GM18870 (cell line): Measurements from ENCODE around the gene UGT1A5.
"Not testable (repeated sequence)": the region's sequence is repeated elsewhere in the genome, so short reads cannot be mapped to it uniquely, and the experiment has no call there.

ENCODE experiments used
- ATAC-seq: cut with Tn5 transposase; IDR thresholded peaks from one replicate; pipeline ENCODE4 v1.9.1; 2021; ENCODE audit warnings: moderate library complexity; ENCODE audit not compliant: unreplicated experiment

The UGT1A5 gene

GRCh38 chr2:233693963-233694362 lies 18.7 kb upstream of the UGT1A5 start:
- no peak for ATAC-seq

GRCh38 chr2:233698740-233699139 lies 14.0 kb upstream of the UGT1A5 start:
- no peak for ATAC-seq

- ATAC-seq, result no peak
These were observed 13.2 kb upstream of the UGT1A5 start for GRCh38 chr2:233699424-233700027.

DNA sequence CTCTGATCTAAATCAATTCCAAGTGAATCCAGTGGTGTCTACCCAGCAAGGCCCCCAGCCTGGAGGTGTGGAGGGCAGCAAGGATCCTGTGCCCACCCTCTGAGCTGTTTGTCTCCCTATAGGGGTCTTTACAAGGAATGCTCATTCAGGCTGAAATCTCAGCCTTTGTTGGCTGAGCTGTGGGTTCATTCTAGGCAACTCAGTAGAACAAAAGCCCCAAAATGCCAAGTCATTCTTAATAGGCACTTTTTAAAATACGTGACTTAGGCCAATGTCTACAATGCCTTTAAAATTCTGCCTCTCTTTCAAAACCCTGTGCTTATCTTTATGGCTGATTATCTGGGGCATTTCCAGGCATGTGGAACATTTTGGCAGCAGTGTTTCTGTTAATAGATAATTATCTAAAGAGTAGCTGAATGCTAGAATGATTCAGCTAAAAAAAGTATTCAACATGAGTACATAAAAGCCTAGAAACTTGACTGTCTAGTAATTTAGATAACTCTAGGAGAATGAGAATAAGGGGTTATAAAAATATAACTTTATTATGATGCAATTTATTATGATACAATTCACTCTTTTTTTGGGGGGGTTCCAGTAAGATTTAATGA lies 12.6 kb upstream of the UGT1A5 start:
- no peak for ATAC-seq

DNA sequence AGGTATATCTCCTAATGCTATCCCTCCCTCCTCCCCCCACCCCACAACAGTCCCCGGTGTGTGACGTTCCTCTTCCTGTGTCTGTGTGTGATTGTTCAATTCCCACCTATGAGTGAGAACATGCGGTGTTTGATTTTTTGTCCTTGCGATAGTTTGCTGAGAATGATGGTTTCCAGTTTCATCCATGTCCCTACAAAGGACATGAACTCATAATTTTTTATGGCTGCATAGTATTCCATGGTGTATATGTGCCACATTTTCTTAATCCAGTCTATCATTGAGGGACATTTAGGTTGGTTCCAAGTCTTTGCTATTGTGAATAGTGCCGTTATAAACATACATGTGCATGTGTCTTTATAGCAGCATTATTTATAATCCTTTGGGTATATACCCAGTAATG lies 11.9 kb upstream of the UGT1A5 start:
- ATAC-seq, result not testable (repeated sequence)

- ATAC-seq, result no peak
These were observed 10.5 kb upstream of the UGT1A5 start for GRCh38 chr2:233702238-233702637.

DNA sequence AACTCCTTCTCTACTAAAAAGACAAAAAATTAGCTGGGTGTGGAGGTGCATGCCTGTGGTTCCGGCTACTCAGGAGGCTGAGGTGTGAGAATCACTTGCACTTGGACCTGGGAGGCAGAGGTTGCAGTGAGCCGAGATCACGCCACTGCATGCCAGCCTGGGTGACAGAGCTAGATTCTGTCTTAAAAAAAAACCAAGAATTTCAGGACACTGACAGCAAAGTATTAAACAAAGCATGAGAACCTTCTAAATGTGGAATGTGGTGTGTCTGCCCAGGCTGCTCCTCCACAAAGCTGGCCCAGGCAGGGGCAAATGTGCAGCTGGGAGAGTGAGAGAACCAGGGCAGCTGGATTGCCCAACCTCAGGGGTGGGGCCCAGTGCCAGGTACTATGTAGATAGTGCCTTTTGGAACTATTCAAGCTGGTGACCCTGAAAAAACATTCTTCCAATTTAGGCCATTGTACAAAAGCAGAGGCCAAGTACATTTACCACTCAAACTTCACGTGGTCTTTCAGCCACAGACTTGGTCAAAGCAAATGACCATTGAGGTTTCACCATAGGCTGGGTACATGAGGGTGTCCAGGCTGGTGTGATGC lies 6.7 kb upstream of the UGT1A5 start:
- ATAC-seq, result no peak

DNA sequence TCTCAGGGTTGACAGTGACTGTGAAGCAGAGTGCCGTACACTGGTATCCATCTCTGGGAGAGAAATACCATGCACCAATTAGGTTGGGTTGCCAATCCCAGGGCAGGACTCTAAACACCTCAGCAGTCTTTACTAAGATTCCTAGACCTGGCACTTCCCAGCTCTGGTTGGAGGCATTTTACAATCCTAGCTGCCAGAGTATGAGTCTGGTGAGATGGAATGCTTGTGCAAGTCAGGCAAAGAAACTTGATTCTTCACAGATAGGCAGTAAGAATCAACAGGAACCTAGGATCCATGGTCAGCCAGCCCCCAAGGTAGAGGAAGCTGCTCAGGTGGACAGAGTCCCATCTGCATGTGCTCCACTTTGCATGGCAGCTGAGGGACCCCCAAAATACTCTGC lies 6.0 kb upstream of the UGT1A5 start:
- no peak for ATAC-seq

DNA sequence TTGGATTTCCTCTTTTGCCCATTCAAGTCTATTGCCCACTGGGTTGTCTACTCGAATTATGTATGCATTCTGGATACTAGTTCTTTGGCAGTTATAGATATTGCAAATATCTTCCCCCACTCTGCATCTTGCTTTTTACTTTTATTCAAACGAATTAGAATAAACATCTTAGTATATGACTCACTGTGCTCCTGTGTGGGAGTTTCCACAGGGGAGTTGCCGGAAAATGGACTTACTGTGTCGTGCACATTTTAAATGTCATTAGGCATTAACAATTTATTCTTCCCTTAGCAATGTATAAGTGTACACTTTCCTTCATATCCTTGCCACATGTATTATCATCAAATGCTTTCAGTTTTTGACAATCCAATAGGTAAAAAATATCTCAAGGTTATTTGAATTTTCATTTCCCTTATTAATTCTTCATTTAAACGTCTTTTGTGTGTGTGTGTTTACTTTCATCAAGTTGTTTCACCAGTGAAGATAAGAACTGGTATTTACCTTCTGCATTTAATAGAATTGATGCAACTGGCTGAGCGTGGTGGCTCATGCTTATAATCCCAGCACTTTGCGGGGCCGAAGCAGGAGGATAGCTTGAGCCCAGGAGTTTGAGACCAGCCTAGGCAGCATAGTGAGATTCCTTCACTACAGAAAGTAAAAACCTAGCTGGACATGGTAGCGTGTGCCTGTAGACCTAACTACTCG lies 4.6 kb upstream of the UGT1A5 start:
- no peak for ATAC-seq

- no peak for ATAC-seq
These were observed 3.8 kb upstream of the UGT1A5 start for GRCh38 chr2:233708942-233709341.

GRCh38 chr2:233711312-233712008 lies 1.2 kb upstream of the UGT1A5 start:
- no peak for ATAC-seq

- ATAC-seq, result no peak
These were observed 532 bp downstream of the UGT1A5 start for GRCh38 chr2:233713262-233713615.

- no peak for ATAC-seq
These were observed 1.4 kb downstream of the UGT1A5 start for GRCh38 chr2:233714121-233714520.

- no peak for ATAC-seq
These were observed 5.8 kb downstream of the UGT1A5 start, which contains the start of gene UGT1A4 for GRCh38 chr2:233718552-233718951. TSS of gene UGT1A4 (plus strand) at chr2:233718736. CDS start at chr2:233718821, 85 bp downstream.

DNA sequence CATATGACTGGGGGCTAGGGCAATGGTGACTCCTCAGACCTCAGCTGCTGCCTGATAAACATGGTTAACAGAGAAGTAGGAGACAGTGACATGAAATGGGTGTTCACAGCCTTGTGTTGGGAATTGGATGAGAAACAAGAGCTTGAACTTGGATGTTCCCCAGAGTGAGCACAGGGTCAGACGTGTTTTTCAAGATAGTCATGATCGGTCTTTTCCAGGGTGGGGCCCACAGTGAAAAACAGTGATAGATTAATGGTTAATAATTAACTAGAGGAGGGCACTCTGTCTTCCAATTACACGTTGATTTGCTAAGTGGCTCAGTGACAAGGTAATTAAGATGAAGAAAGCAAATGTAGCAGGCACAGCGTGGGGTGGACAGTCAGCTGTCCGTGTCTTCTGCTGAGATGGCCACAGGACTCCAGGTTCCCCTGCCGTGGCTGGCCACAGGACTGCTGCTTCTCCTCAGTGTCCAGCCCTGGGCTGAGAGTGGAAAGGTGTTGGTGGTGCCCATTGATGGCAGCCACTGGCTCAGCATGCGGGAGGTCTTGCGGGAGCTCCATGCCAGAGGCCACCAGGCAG lies 16.1 kb downstream of the UGT1A5 start, which contains the start of gene UGT1A3:
Gene UGT1A3, plus strand, starts transcription at position 320 of the 579 bp plus-strand sequence. Its CDS starts 85 bp downstream, at position 405.
- no peak for ATAC-seq

DNA sequence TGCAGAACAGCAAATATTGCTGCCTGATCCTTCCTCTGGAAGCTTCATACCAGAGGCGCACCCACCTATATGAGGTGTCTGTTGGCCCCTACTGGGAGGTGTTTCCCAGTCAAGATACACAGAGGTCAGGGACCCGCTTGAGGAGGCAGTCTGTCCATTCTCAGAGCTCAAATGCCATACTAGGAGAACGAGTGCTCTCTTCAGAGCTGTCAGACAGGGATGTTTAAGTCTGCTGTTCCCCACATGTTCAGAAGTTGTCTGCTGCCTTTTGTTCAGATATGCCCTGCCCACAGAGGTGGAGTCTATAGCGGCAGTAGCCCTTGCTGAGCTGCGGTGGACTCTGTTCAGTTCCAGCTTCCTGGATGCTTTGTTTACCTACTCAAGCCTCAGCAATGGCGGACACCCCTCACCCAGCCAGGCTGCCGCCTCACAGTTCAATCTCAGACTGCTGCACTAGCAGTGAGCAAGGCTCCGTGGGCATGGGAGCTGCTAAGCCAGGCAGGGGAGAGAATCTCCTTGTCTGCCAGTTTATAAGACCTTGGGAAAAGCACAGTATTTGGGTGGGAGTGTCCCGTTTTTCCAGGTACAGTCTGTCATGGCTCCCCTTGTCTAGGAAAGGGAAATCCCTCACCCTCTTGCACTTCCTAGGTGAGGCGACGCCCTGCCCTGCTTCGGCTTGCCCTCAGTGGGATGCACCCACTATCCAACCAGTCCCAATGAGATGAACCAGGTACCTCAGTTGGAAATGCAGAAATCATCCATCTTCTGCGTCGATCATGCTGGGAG lies 24.4 kb downstream of the UGT1A5 start:
- not testable (repeated sequence) for ATAC-seq

DNA sequence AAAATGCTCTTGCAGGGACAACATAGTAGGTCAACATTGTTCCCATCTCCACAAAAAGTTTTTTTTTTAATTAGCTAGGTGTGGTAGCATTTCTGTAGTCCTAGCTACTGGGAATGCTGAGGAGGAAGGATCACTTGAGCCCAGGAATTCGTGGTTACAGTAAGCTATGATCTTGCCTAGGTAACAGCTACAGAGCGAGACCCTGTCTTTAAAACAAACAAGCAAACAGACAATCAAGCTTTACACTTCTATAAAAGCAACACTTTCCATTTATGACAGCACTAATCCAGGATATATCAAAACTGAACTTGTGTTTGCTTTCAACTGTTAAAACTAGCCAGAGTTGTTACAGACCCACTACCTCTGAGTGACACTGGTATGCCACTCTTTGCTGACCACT lies 28.2 kb downstream of the UGT1A5 start:
- ATAC-seq, result no peak

- no peak for ATAC-seq
These were observed 31.0 kb downstream of the UGT1A5 start for GRCh38 chr2:233743464-233744259.

- no peak for ATAC-seq
These were observed 32.5 kb downstream of the UGT1A5 start for GRCh38 chr2:233745073-233745755.
